ENCODE results near the gene TOM1L2.

TOM1L2 gene

GRCh38 chr17:17839791-17840707, 132.2 kb downstream of the TOM1L2 start:
- TF ChIP-seq CTCF (IDR thresholded peaks at IDR 0.05; ENCODE audit: control insufficient read depth, extremely low read depth, insufficient read depth): no peak

GRCh38 chr17:17837966-17838962, 133.9 kb downstream of the TOM1L2 start:
- H3K4me3 ChIP-seq (ENCODE audit: low read depth, low read length): no peak overlapping the region
- DNase-seq (ENCODE audit: low read depth): peak; percentile 74
- no peak for TF ChIP-seq CTCF (IDR thresholded peaks at IDR 0.05; ENCODE audit: control insufficient read depth, extremely low read depth, insufficient read depth)

More at GRCh38 chr17:17839791-17840707, 132.2 kb downstream of the TOM1L2 start:
- peak overlapping the region; percentile 44 for H3K4me3 ChIP-seq (ENCODE audit: low read depth, low read length)
- DNase-seq (ENCODE audit: low read depth): peak; percentile 88

GRCh38 chr17:17837380-17837821, 134.8 kb downstream of the TOM1L2 start:
- no peak for DNase-seq (ENCODE audit: low read depth)
- TF ChIP-seq CTCF (IDR thresholded peaks at IDR 0.05; ENCODE audit: control insufficient read depth, extremely low read depth, insufficient read depth): 0 out of 2 replicates have a peak, but pooled peaks have one; percentile 7
- peak overlapping the region; percentile 80 for H3K4me3 ChIP-seq (ENCODE audit: low read depth, low read length)

GRCh38 chr17:17836818-17837379, 135.3 kb downstream of the TOM1L2 start, which contains the start of gene SREBF1:
Gene SREBF1, minus strand, starts transcription at chr17:17836986. Its CDS starts 169 bp downstream, at chr17:17836817.
- TF ChIP-seq CTCF (IDR thresholded peaks at IDR 0.05; ENCODE audit: control insufficient read depth, extremely low read depth, insufficient read depth): no peak
- no peak for DNase-seq (ENCODE audit: low read depth)
- peak within 1 kb of the TSS; percentile 80 for H3K4me3 ChIP-seq (ENCODE audit: low read depth, low read length)

GRCh38 chr17:17836250-17836817, 135.9 kb downstream of the TOM1L2 start:
- peak overlapping the region; percentile 80 for H3K4me3 ChIP-seq (ENCODE audit: low read depth, low read length)
- no peak for TF ChIP-seq CTCF (IDR thresholded peaks at IDR 0.05; ENCODE audit: control insufficient read depth, extremely low read depth, insufficient read depth)
- DNase-seq (ENCODE audit: low read depth): peak; percentile 88

All from LNCaP clone FGC (cell line).